GM12878 (cell line): ENCODE results near the gene KATNIP. TPM values are rescaled to one million over a fixed set of nuclear protein-coding genes. Genes with fewer than 3 reads are reported as not detected.

Source experiments
- ATAC-seq: fragments of 200-7000 bp; cut with Tn5 transposase; 3 replicates; pipeline ENCODE4 v1.9.1; 2020; ENCODE audit warnings: mild to moderate bottlenecking, moderate library complexity
- BruUV-seq: library from RNA; stranded (reverse); fragments of 400-500 nt; replicated peaks from 2 replicates; lab custom pipeline; 2021; lab: Mats Ljungman, UMichigan
- CTCF ChIA-PET: fragments of 300-600 bp; sonication (Branson Sonifier 250); formaldehyde crosslinking; extraction: SDS; loops from one replicate; lab custom pipeline; 2021; ENCODE audit warnings: inconsistent platforms; lab: Yijun Ruan, JAX
- POLR2A ChIA-PET: fragments of 350-600 bp; formaldehyde crosslinking; extraction: SDS; loops from one replicate; lab custom pipeline; 2021; ENCODE audit warnings: inconsistent platforms; lab: Charles Lee
- RAD21 ChIA-PET: fragments of 300-600 bp; sonication (Branson Sonifier 250); formaldehyde crosslinking; loops from one replicate; lab custom pipeline; 2023; ENCODE audit warnings: antibody characterized with exemption; ENCODE audit not compliant: unreplicated experiment; lab: Charles Lee
- SMC1A ChIA-PET: fragments of 300-600 bp; sonication (Branson Sonifier 250); formaldehyde crosslinking; loops from one replicate; lab custom pipeline; 2023; ENCODE audit not compliant: unreplicated experiment, uncharacterized antibody; lab: Charles Lee
- DNase-seq: peaks from one replicate; pipeline ENCODE4 v3.0.0-alpha.2; 2011; ENCODE audit warnings: low read depth, low spot score
- FAIRE-seq: peaks from 3 replicates; lab custom pipeline; 2011; peaks lifted over from hg19 to GRCh38; lab: Jason Lieb, UNC
- H2AFZ ChIP-seq: 2 replicates; pipeline ENCODE4 v1.6.0; 2011; ENCODE audit warnings: low read depth, low read length, control low read depth; ENCODE audit not compliant: control insufficient read depth
- H3K27ac ChIP-seq: 2 replicates; pipeline ENCODE4 v1.5.1; 2011; ENCODE audit warnings: control low read depth; ENCODE audit not compliant: control insufficient read depth, insufficient read depth
- H3K27me3 ChIP-seq, 2 experiments: replicated peaks in 1 of 2; 2 replicates each; pipeline versions ENCODE4 v1.6.0 to v1.6.1; 2011; ENCODE audit warnings: low read length in 1 of 2; ENCODE audit not compliant: control insufficient read depth in 2 of 2, insufficient read depth in 2 of 2
- H3K36me3 ChIP-seq, 2 experiments: 2 replicates each; pipeline ENCODE4 v1.5.1; 2011; ENCODE audit warnings: low read length in 1 of 2; ENCODE audit not compliant: control insufficient read depth in 2 of 2, insufficient read depth in 2 of 2
- H3K4me1 ChIP-seq: 2 replicates; pipeline ENCODE4 v1.6.1; 2011; ENCODE audit warnings: mild to moderate bottlenecking, low read length, moderate library complexity, mixed read lengths; ENCODE audit not compliant: control insufficient read depth, insufficient read depth
- H3K4me2 ChIP-seq: 2 replicates; pipeline ENCODE4 v1.6.0; 2011; ENCODE audit warnings: control low read depth; ENCODE audit not compliant: control insufficient read depth, insufficient read depth
- H3K4me3 ChIP-seq: fragments of 200-600 bp; sonication (generic); 2 replicates; pipeline ENCODE4 v1.5.1; 2016
- H3K79me2 ChIP-seq: 2 replicates; pipeline ENCODE4 v1.6.0; 2011; ENCODE audit warnings: low read length; ENCODE audit not compliant: control insufficient read depth, insufficient read depth
- H3K9ac ChIP-seq: 2 replicates; pipeline ENCODE4 v1.8.0; 2011; ENCODE audit warnings: low read length, control low read depth, mixed read lengths; ENCODE audit not compliant: control insufficient read depth, insufficient read depth
- H3K9me3 ChIP-seq: replicated peaks from 3 replicates; pipeline ENCODE4 v1.5.1; 2011; ENCODE audit warnings: mild to moderate bottlenecking, low read length; ENCODE audit not compliant: control insufficient read depth, insufficient read depth
- H4K20me1 ChIP-seq: 2 replicates; pipeline ENCODE4 v1.6.0; 2011; ENCODE audit not compliant: control insufficient read depth, insufficient read depth
- BMI1 ChIP-seq: fragments of 450-650 bp; IDR thresholded peaks from 2 replicates; pipeline ENCODE4 v1.6.1; 2016; ENCODE audit warnings: mild to moderate bottlenecking, moderate library complexity, borderline replicate concordance
- CBX3 ChIP-seq: fragments of 200-600 bp; sonication (generic); IDR thresholded peaks from 2 replicates; pipeline ENCODE4 v1.6.1; 2016; ENCODE audit warnings: low read depth, borderline replicate concordance
- CREB1 ChIP-seq: IDR thresholded peaks from 2 replicates; pipeline ENCODE4 v1.6.1; 2012; ENCODE audit warnings: low read depth, mild to moderate bottlenecking, inconsistent platforms
- PAX8 ChIP-seq: fragments of 450-650 bp; IDR thresholded peaks from 2 replicates; pipeline ENCODE4 v1.6.1; 2017; ENCODE audit warnings: mild to moderate bottlenecking, moderate library complexity
- RELB ChIP-seq: fragments of 450-650 bp; IDR thresholded peaks from 2 replicates; pipeline ENCODE4 v1.6.1; 2017; ENCODE audit warnings: low read depth, mild to moderate bottlenecking, moderate library complexity
- SIX5 ChIP-seq: IDR thresholded peaks from 2 replicates; pipeline ENCODE4 v1.6.1; 2011; ENCODE audit warnings: mild to moderate bottlenecking, low read depth, low read length, moderate library complexity; ENCODE audit not compliant: severe bottlenecking
- SMC3 ChIP-seq: IDR thresholded peaks from 2 replicates; pipeline ENCODE4 v1.6.1; 2011; ENCODE audit warnings: low read length, improper control_type of control experiment, borderline replicate concordance
- SPI1 ChIP-seq: IDR thresholded peaks from 2 replicates; pipeline ENCODE4 v1.6.1; 2011; ENCODE audit warnings: low read depth, mild to moderate bottlenecking, low read length, moderate library complexity, borderline replicate concordance; ENCODE audit not compliant: insufficient read depth
- STAT3 ChIP-seq: IDR thresholded peaks from 2 replicates; pipeline ENCODE4 v1.6.1; 2011; ENCODE audit warnings: low read depth, low read length, improper control_type of control experiment
- ZNF24 ChIP-seq: fragments of 450-650 bp; IDR thresholded peaks from 2 replicates; pipeline ENCODE4 v1.6.1; 2017; ENCODE audit warnings: antibody characterized with exemption, mild to moderate bottlenecking
- ZZZ3 ChIP-seq: IDR thresholded peaks from 2 replicates; pipeline ENCODE4 v1.6.1; 2011; ENCODE audit warnings: low read depth; ENCODE audit not compliant: control insufficient read depth, insufficient read length
- WGBS: methylation state at CpG from one replicate; pipeline ENCODE4 v1.1.6; 2016; ENCODE audit warnings: low lambda C conversion rate; ENCODE audit not compliant: insufficient replicate concordance, insufficient coverage; ENCODE audit errors: missing lambda C conversion rate; 5-methylcytosine and 5-hydroxymethylcytosine counted together
- in situ Hi-C: fragments of 300-500 bp; cut with MboI; formaldehyde crosslinking; loops from 9 replicates; pipeline ENCODE4 v1.14.3; 2018; ENCODE audit warnings: mixed read lengths
- intact Hi-C: fragments of 100-400 bp; cut with micrococcal nuclease; formaldehyde crosslinking; loops from one replicate; pipeline ENCODE4 v1.14.2; 2022; ENCODE audit not compliant: unreplicated experiment
- polyA plus RNA-seq, 11 experiments: library from polyadenylated mRNA; depleted of rRNA in 4 of 11; unstranded in 6 of 11; stranded (reverse) in 5 of 11; fragments of >200 nt; fragmentation: Nextera tagmentation in 4 of 11; fragmentation: Illumina TruSeq in 1 of 11; extraction: Ambion mirVana in 4 of 11; extraction: Trizol in 1 of 11; gene quantifications; 1 replicate in 1 of 11; 2 replicates in 10 of 11; pipeline versions ENCODE4 v1.2.1 to v1.2.3, GENCODE V29; 2011 to 2016; ENCODE audit warnings: inconsistent platforms in 2 of 11, missing spikeins in 2 of 11, low read depth in 1 of 11
- total RNA-seq, 4 experiments: library from RNA; depleted of rRNA in 3 of 4; stranded (reverse); fragments of >200 nt in 3 of 4; fragmentation: Illumina TruSeq in 1 of 4; extraction: Trizol in 1 of 4; gene quantifications; 2 replicates each; pipeline versions ENCODE4 v1.2.1 to v1.2.3, GENCODE V29; 2013 to 2021
- TF ChIP-seq, protein P1 (sequence below): IDR thresholded peaks from 2 replicates; pipeline ENCODE4 v1.6.1; 2012; ENCODE audit warnings: mild to moderate bottlenecking, low read depth, low read length
- TF ChIP-seq, protein P2 (sequence below): fragments of 450-650 bp; IDR thresholded peaks from 2 replicates; pipeline ENCODE4 v1.6.1; 2018; ENCODE audit warnings: borderline replicate concordance, mild to moderate bottlenecking; ENCODE audit not compliant: partially characterized antibody
- TF ChIP-seq, protein P3 (sequence below): fragments of 450-650 bp; IDR thresholded peaks from 2 replicates; pipeline ENCODE4 v1.6.1; 2017; ENCODE audit warnings: antibody characterized with exemption, mild to moderate bottlenecking, moderate library complexity

Gene KATNIP
- total and polyA plus RNA-seq, 10 of the 15 experiments (the other 5 are each of a cell fraction or from before 2014, with no cell fraction given), result 1.6 to 13.8 (median 9.1) TPM

DNA sequence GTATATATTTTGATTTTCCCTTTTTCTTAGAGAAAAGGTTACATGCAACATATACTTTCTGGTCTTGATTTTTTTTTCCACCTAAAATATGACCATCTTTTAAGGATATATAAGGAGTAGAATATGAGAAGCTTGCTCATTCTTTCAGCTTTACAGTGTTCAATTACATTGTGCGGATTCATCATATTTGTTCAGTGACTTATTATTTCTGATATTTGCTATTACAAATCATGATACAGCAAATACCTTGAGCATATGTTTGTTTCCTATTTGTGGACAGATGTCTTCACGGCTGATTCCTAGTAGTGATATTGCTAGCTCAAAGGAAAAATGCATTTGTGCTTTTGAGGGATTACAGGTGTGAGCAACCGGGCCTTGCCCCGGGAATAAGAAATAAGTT, 18.1 kb downstream of the KATNIP start:
- SMC1A ChIA-PET, result no interaction called here
- Histone ChIP-seq H3K9ac (no peak overlapping the region), H3K79me2 (no peaks in the 10 kb centered on the region), H4K20me1 (no peaks in the 10 kb centered on the region), H2AFZ (no peak overlapping the region), H3K9me3 (no peaks in the 10 kb centered on the region), H3K27ac (no peak overlapping the region), H3K4me3 (no peak overlapping the region), H3K27me3 (no peaks in the 10 kb centered on the region), H3K4me2 (no peak overlapping the region), H3K4me1 (no peaks in the 10 kb centered on the region), H3K36me3 (no peaks in the 10 kb centered on the region; a peak in 1 of 4 replicates)
- RAD21 ChIA-PET, result no interaction called here
- FAIRE-seq (no peak), ATAC-seq (no peak), DNase-seq (no peak)
- POLR2A ChIA-PET, result no interaction called here
- intact Hi-C loops (no loop called here), in situ Hi-C loops (no loop called here)
- 98% methylated on average over 4 of the region's 4 CpGs for WGBS
- CTCF ChIA-PET, result no interaction called here
- BruUV-seq, result no TSS peak
- TF ChIP-seq, protein P1, sequence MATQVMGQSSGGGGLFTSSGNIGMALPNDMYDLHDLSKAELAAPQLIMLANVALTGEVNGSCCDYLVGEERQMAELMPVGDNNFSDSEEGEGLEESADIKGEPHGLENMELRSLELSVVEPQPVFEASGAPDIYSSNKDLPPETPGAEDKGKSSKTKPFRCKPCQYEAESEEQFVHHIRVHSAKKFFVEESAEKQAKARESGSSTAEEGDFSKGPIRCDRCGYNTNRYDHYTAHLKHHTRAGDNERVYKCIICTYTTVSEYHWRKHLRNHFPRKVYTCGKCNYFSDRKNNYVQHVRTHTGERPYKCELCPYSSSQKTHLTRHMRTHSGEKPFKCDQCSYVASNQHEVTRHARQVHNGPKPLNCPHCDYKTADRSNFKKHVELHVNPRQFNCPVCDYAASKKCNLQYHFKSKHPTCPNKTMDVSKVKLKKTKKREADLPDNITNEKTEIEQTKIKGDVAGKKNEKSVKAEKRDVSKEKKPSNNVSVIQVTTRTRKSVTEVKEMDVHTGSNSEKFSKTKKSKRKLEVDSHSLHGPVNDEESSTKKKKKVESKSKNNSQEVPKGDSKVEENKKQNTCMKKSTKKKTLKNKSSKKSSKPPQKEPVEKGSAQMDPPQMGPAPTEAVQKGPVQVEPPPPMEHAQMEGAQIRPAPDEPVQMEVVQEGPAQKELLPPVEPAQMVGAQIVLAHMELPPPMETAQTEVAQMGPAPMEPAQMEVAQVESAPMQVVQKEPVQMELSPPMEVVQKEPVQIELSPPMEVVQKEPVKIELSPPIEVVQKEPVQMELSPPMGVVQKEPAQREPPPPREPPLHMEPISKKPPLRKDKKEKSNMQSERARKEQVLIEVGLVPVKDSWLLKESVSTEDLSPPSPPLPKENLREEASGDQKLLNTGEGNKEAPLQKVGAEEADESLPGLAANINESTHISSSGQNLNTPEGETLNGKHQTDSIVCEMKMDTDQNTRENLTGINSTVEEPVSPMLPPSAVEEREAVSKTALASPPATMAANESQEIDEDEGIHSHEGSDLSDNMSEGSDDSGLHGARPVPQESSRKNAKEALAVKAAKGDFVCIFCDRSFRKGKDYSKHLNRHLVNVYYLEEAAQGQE, result no peak
- TF ChIP-seq SMC3, result no peak
- TF ChIP-seq CREB1, result no peak
- TF ChIP-seq, protein P2, sequence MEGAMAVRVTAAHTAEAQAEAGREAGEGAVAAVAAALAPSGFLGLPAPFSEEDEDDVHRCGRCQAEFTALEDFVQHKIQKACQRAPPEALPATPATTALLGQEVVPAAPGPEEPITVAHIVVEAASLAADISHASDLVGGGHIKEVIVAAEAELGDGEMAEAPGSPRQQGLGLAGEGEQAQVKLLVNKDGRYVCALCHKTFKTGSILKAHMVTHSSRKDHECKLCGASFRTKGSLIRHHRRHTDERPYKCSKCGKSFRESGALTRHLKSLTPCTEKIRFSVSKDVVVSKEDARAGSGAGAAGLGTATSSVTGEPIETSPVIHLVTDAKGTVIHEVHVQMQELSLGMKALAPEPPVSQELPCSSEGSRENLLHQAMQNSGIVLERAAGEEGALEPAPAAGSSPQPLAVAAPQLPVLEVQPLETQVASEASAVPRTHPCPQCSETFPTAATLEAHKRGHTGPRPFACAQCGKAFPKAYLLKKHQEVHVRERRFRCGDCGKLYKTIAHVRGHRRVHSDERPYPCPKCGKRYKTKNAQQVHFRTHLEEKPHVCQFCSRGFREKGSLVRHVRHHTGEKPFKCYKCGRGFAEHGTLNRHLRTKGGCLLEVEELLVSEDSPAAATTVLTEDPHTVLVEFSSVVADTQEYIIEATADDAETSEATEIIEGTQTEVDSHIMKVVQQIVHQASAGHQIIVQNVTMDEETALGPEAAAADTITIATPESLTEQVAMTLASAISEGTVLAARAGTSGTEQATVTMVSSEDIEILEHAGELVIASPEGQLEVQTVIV, result no peak
- no peak for TF ChIP-seq RELB
- TF ChIP-seq BMI1, result no peak
- TF ChIP-seq ZZZ3, result no peak
- TF ChIP-seq, protein P3, sequence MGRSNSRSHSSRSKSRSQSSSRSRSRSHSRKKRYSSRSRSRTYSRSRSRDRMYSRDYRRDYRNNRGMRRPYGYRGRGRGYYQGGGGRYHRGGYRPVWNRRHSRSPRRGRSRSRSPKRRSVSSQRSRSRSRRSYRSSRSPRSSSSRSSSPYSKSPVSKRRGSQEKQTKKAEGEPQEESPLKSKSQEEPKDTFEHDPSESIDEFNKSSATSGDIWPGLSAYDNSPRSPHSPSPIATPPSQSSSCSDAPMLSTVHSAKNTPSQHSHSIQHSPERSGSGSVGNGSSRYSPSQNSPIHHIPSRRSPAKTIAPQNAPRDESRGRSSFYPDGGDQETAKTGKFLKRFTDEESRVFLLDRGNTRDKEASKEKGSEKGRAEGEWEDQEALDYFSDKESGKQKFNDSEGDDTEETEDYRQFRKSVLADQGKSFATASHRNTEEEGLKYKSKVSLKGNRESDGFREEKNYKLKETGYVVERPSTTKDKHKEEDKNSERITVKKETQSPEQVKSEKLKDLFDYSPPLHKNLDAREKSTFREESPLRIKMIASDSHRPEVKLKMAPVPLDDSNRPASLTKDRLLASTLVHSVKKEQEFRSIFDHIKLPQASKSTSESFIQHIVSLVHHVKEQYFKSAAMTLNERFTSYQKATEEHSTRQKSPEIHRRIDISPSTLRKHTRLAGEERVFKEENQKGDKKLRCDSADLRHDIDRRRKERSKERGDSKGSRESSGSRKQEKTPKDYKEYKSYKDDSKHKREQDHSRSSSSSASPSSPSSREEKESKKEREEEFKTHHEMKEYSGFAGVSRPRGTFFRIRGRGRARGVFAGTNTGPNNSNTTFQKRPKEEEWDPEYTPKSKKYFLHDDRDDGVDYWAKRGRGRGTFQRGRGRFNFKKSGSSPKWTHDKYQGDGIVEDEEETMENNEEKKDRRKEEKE, result no peak
- TF ChIP-seq CBX3, result no peak
- TF ChIP-seq SPI1, result no peak
- no peak for TF ChIP-seq SIX5
- TF ChIP-seq STAT3, result no peak
- no peak for TF ChIP-seq PAX8
- TF ChIP-seq ZNF24, result no peak
